Neural cell (in vitro differentiated cells): Measurements from ENCODE around the gene YKT6. TPM values are rescaled to one million over a fixed set of nuclear protein-coding genes. Genes with fewer than 3 reads are reported as not detected.

Experiments used
- H2AFZ ChIP-seq: fragments of 200-600, 300-800 bp; sonication (generic), shearing (Covaris generic); 2 replicates; pipeline ENCODE4 v1.6.0; 2014; ENCODE audit warnings: low read depth, mild to moderate bottlenecking, antibody characterized with exemption, low read length, moderate library complexity
- H3F3A ChIP-seq: fragments of 200-600 bp; shearing (Covaris generic); 2 replicates; pipeline ENCODE4 v1.6.1; 2016; ENCODE audit warnings: mild to moderate bottlenecking, moderate library complexity, mixed read lengths, antibody characterized with exemption, low read length; ENCODE audit not compliant: insufficient read depth, poor library complexity, severe bottlenecking
- H3K27ac ChIP-seq: fragments of 200-600, 300-800 bp; sonication (generic), shearing (Covaris generic); 2 replicates; pipeline ENCODE4 v1.5.1; 2014; ENCODE audit warnings: mild to moderate bottlenecking, low read length, moderate library complexity
- H3K27me3 ChIP-seq: fragments of 300-800, 200-600 bp; sonication (generic), shearing (Covaris generic); 2 replicates; pipeline ENCODE4 v1.6.0; 2014; ENCODE audit warnings: mild to moderate bottlenecking, low read depth, low read length, moderate library complexity; ENCODE audit not compliant: insufficient read depth
- H3K36me3 ChIP-seq: fragments of 300-800, 200-600 bp; sonication (generic), shearing (Covaris generic); 2 replicates; pipeline ENCODE4 v1.5.1; 2014; ENCODE audit warnings: mild to moderate bottlenecking, antibody characterized with exemption, low read length, moderate library complexity; ENCODE audit not compliant: insufficient read depth
- H3K4me2 ChIP-seq: fragments of 300-800, 200-600 bp; sonication (generic), shearing (Covaris generic); 2 replicates; pipeline ENCODE4 v1.6.0; 2014; ENCODE audit warnings: mild to moderate bottlenecking, low read length
- H3K4me3 ChIP-seq: fragments of 300-800, 200-600 bp; sonication (generic), shearing (Covaris generic); 2 replicates; pipeline ENCODE4 v1.5.1; 2014; ENCODE audit warnings: mild to moderate bottlenecking, low read length, moderate library complexity
- H3K79me2 ChIP-seq: fragments of 200-600 bp; shearing (Covaris generic); replicated peaks from 2 replicates; pipeline ENCODE4 v1.6.0; 2014; ENCODE audit warnings: mild to moderate bottlenecking, low read length, moderate library complexity; ENCODE audit not compliant: insufficient read depth
- H3K9ac ChIP-seq: fragments of 300-800, 200-600 bp; sonication (generic), shearing (Covaris generic); 2 replicates; pipeline ENCODE4 v1.6.1; 2016; ENCODE audit warnings: mild to moderate bottlenecking, low read length, mixed read lengths
- H3K9me2 ChIP-seq: fragments of 200-600 bp; shearing (Covaris generic); 2 replicates; pipeline ENCODE4 v1.6.1; 2016; ENCODE audit warnings: mild to moderate bottlenecking, low read length, mixed read lengths; ENCODE audit not compliant: insufficient read depth
- H3K9me3 ChIP-seq: fragments of 200-600, 300-800 bp; sonication (generic), shearing (Covaris generic); 2 replicates; pipeline ENCODE4 v1.6.1; 2016; ENCODE audit warnings: mild to moderate bottlenecking, mixed run types, low read length, moderate library complexity, mixed read lengths
- H4K20me1 ChIP-seq: fragments of 200-600 bp; shearing (Covaris generic); 2 replicates; pipeline ENCODE4 v1.6.1; 2016; ENCODE audit warnings: mild to moderate bottlenecking, mixed run types; ENCODE audit not compliant: insufficient read depth
- EP300 ChIP-seq: fragments of 450-650 bp; conservative IDR thresholded peaks from 2 replicates; pipeline ENCODE4 v1.6.1; 2014; ENCODE audit warnings: antibody characterized with exemption, mild to moderate bottlenecking, moderate library complexity; ENCODE audit not compliant: poor library complexity, severe bottlenecking
- EZH2 ChIP-seq: fragments of 200-600, 300-800 bp; shearing (Covaris generic), sonication (generic); IDR thresholded peaks from 2 replicates; pipeline ENCODE4 v1.6.1; 2014; ENCODE audit warnings: antibody characterized with exemption, low read length, borderline replicate concordance, mild to moderate bottlenecking; ENCODE audit not compliant: insufficient read depth, poor library complexity, severe bottlenecking
- MXI1 ChIP-seq: fragments of 450-650 bp; conservative IDR thresholded peaks from 2 replicates; pipeline ENCODE4 v1.6.1; 2014; ENCODE audit warnings: antibody characterized with exemption, mild to moderate bottlenecking; ENCODE audit not compliant: poor library complexity, severe bottlenecking
- POLR2AphosphoS5 ChIP-seq: IDR thresholded peaks from 2 replicates; pipeline ENCODE4 v1.6.1; 2012
- RAD21 ChIP-seq: fragments of 450-650 bp; conservative IDR thresholded peaks from 2 replicates; pipeline ENCODE4 v1.6.1; 2014; ENCODE audit warnings: antibody characterized with exemption, mild to moderate bottlenecking, moderate library complexity
- SMC3 ChIP-seq: fragments of 450-650 bp; conservative IDR thresholded peaks from 2 replicates; pipeline ENCODE4 v1.6.1; 2014; ENCODE audit warnings: antibody characterized with exemption, mild to moderate bottlenecking, moderate library complexity; ENCODE audit not compliant: poor library complexity
- TAF1 ChIP-seq: IDR thresholded peaks from 2 replicates; pipeline ENCODE4 v1.6.1; 2012; ENCODE audit warnings: low read depth
- polyA plus RNA-seq: library from polyadenylated mRNA; depleted of rRNA; stranded (reverse); fragments of >200 nt; gene quantifications from 2 replicates; pipeline ENCODE4 v1.2.3, GENCODE V29; 2014
- TF ChIP-seq, protein P1 (sequence below): IDR thresholded peaks from 2 replicates; pipeline ENCODE4 v1.6.1; 2012; ENCODE audit warnings: borderline replicate concordance
- TF ChIP-seq, protein P2 (sequence below): fragments of 450-650 bp; IDR thresholded peaks from 2 replicates; pipeline ENCODE4 v1.5.1; 2014; ENCODE audit warnings: antibody characterized with exemption, mild to moderate bottlenecking, moderate library complexity; ENCODE audit not compliant: poor library complexity, severe bottlenecking

The YKT6 gene
- polyA plus RNA-seq, 1 donor from 2014 or later = 93.4 TPM

DNA sequence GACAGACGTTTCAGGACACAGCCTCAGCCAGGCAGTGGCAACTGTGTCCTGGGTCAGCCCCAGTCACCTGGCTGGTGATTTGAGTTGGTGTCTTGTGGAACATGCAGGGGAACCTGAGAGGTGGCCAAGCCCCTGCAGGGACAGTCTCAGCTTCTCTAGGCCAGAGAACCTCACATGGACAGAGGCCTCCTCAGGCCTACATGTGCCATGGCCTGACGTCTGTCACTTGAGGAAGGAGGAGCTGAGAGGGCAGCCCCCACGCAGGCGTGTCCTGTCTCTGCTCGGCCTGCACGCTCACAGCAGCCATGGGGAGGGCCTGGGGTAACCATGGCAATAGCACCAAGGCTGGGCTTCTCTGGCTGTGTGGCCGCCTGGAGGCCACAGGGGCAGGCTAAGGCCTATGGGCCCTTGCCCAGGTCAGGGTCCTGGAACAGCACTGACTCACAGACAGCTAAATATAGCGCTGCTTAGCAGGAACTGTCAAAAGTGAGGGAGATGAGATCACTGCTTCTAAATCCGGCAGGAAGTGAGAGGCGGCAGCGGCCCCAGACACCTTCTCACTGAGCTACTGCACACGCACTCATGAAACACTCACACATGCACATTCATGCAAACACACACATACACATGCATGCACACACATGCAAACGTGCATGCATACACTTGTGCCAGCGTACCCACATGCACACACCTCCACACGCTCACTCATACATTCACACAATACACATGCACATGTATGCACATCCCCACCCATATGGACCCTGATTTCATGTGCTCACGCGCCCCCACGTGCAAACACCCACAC lies 57.0 kb downstream of the YKT6 start:
- Histone ChIP-seq H3K27me3 (no peaks in the 10 kb centered on the region), H2AFZ (no peak overlapping the region), H3K9me2 (no peaks in the 10 kb centered on the region), H3K79me2 (no peaks in the 10 kb centered on the region), H3K36me3 (no peaks in the 10 kb centered on the region), H3K4me2 (no peak overlapping the region), H4K20me1 (no peaks in the 10 kb centered on the region), H3K9ac (peak overlapping the region; percentile 34), H3K9me3 (no peaks in the 10 kb centered on the region), H3F3A (no peaks in the 10 kb centered on the region), H3K4me3 (no peak overlapping the region), H3K27ac (peak overlapping the region; percentile 45)
- TF ChIP-seq, protein P1, sequence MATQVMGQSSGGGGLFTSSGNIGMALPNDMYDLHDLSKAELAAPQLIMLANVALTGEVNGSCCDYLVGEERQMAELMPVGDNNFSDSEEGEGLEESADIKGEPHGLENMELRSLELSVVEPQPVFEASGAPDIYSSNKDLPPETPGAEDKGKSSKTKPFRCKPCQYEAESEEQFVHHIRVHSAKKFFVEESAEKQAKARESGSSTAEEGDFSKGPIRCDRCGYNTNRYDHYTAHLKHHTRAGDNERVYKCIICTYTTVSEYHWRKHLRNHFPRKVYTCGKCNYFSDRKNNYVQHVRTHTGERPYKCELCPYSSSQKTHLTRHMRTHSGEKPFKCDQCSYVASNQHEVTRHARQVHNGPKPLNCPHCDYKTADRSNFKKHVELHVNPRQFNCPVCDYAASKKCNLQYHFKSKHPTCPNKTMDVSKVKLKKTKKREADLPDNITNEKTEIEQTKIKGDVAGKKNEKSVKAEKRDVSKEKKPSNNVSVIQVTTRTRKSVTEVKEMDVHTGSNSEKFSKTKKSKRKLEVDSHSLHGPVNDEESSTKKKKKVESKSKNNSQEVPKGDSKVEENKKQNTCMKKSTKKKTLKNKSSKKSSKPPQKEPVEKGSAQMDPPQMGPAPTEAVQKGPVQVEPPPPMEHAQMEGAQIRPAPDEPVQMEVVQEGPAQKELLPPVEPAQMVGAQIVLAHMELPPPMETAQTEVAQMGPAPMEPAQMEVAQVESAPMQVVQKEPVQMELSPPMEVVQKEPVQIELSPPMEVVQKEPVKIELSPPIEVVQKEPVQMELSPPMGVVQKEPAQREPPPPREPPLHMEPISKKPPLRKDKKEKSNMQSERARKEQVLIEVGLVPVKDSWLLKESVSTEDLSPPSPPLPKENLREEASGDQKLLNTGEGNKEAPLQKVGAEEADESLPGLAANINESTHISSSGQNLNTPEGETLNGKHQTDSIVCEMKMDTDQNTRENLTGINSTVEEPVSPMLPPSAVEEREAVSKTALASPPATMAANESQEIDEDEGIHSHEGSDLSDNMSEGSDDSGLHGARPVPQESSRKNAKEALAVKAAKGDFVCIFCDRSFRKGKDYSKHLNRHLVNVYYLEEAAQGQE = no peak
- peak; percentile 30 for TF ChIP-seq EP300

GRCh38 chr7:44258423-44258760 lies 57.6 kb downstream of the YKT6 start:
- Histone ChIP-seq H4K20me1 (no peaks in the 10 kb centered on the region), H3K36me3 (no peaks in the 10 kb centered on the region), H3K79me2 (no peaks in the 10 kb centered on the region), H3F3A (no peaks in the 10 kb centered on the region), H3K9me3 (no peaks in the 10 kb centered on the region), H3K27ac (peak overlapping the region; percentile 45), H3K4me2 (no peak overlapping the region), H3K27me3 (no peaks in the 10 kb centered on the region), H2AFZ (no peak overlapping the region), H3K9me2 (no peaks in the 10 kb centered on the region), H3K4me3 (no peak overlapping the region), H3K9ac (peak overlapping the region; percentile 27)
- TF ChIP-seq TAF1 (no peak), EZH2 (no peak), MXI1 (no peak), POLR2AphosphoS5 (no peak), EP300 (no peak), RAD21 (no peak), SMC3 (no peak)
- TF ChIP-seq, protein P2, sequence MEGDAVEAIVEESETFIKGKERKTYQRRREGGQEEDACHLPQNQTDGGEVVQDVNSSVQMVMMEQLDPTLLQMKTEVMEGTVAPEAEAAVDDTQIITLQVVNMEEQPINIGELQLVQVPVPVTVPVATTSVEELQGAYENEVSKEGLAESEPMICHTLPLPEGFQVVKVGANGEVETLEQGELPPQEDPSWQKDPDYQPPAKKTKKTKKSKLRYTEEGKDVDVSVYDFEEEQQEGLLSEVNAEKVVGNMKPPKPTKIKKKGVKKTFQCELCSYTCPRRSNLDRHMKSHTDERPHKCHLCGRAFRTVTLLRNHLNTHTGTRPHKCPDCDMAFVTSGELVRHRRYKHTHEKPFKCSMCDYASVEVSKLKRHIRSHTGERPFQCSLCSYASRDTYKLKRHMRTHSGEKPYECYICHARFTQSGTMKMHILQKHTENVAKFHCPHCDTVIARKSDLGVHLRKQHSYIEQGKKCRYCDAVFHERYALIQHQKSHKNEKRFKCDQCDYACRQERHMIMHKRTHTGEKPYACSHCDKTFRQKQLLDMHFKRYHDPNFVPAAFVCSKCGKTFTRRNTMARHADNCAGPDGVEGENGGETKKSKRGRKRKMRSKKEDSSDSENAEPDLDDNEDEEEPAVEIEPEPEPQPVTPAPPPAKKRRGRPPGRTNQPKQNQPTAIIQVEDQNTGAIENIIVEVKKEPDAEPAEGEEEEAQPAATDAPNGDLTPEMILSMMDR = no peak
- TF ChIP-seq, protein P1 = no peak
